CD8-positive, alpha-beta memory T cell (primary cell): ENCODE results near the gene FZD10. TPM values are rescaled to one million over a fixed set of nuclear protein-coding genes. Genes with fewer than 3 reads are reported as not detected.

Experiments
- CTCF ChIA-PET: fragments of 350-600 bp; sonication (Branson Sonifier 250); formaldehyde crosslinking; loops from one replicate; lab custom pipeline; 2021; ENCODE audit warnings: antibody characterized with exemption; lab: Charles Lee
- POLR2A ChIA-PET: fragments of 350-600 bp; sonication (Branson Sonifier 250); formaldehyde crosslinking; loops from one replicate; lab custom pipeline; 2021; ENCODE audit warnings: antibody characterized with exemption; lab: Charles Lee
- DNase-seq, 5 donors: peaks; one replicate each; pipeline versions ENCODE4 v3.0.0 to v3.0.0-alpha.2; 2020 to 2022; ENCODE audit warnings: mixed read lengths in 1 of 5
- H3K27ac ChIP-seq: one replicate; pipeline ENCODE4 v1.7.0; 2013; ENCODE audit warnings: low read depth, mild to moderate bottlenecking, low read length, moderate library complexity
- H3K27me3 ChIP-seq: 2 replicates; pipeline ENCODE4 v1.7.0; 2013; ENCODE audit warnings: low read length, mild to moderate bottlenecking; ENCODE audit not compliant: insufficient read depth, poor library complexity, severe bottlenecking
- H3K36me3 ChIP-seq: 2 replicates; pipeline ENCODE4 v1.7.0; 2013; ENCODE audit warnings: mild to moderate bottlenecking, low read length, moderate library complexity; ENCODE audit not compliant: insufficient read depth
- H3K4me1 ChIP-seq: 2 replicates; pipeline ENCODE4 v1.7.0; 2013; ENCODE audit warnings: mild to moderate bottlenecking, low read length, moderate library complexity; ENCODE audit not compliant: insufficient read depth
- H3K4me3 ChIP-seq: 2 replicates; pipeline ENCODE4 v1.7.0; 2013; ENCODE audit warnings: mild to moderate bottlenecking, low read length
- H3K9me3 ChIP-seq: 2 replicates; pipeline ENCODE4 v1.7.0; 2013; ENCODE audit warnings: mild to moderate bottlenecking, low read length
- H3K27ac Mint-ChIP-seq, 8 donors: one replicate each; pipeline ENCODE4 v1.8.0; 2020 to 2021; ENCODE audit warnings: mixed read lengths in 8 of 8, mild to moderate bottlenecking in 6 of 8, inconsistent platforms in 3 of 8, moderate library complexity in 3 of 8
- H3K27me3 Mint-ChIP-seq, 2 donors: one replicate each; pipeline ENCODE4 v1.8.0; 2020 to 2021; ENCODE audit warnings: mixed read lengths in 2 of 2, mild to moderate bottlenecking in 1 of 2, moderate library complexity in 1 of 2
- H3K36me3 Mint-ChIP-seq, 3 donors: one replicate each; pipeline ENCODE4 v1.8.0; 2020 to 2021; ENCODE audit warnings: mixed read lengths in 3 of 3, inconsistent platforms in 1 of 3, mild to moderate bottlenecking in 1 of 3
- H3K4me1 Mint-ChIP-seq, 3 donors: one replicate each; pipeline ENCODE4 v1.8.0; 2020 to 2021; ENCODE audit warnings: mixed read lengths in 3 of 3, inconsistent platforms in 1 of 3, mild to moderate bottlenecking in 1 of 3
- H3K4me3 Mint-ChIP-seq, 7 donors: one replicate each; pipeline ENCODE4 v1.8.0; 2020 to 2021; ENCODE audit warnings: mixed read lengths in 7 of 7, mild to moderate bottlenecking in 6 of 7, moderate library complexity in 4 of 7, inconsistent platforms in 2 of 7
- H3K9me3 Mint-ChIP-seq, 5 donors: one replicate each; pipeline ENCODE4 v1.8.0; 2020 to 2022; ENCODE audit warnings: mixed read lengths in 5 of 5, mild to moderate bottlenecking in 3 of 5, moderate library complexity in 2 of 5, inconsistent platforms in 1 of 5
- polyA plus RNA-seq: library from polyadenylated mRNA; unstranded; fragments of 300-500 nt; fragmentation: Illumina TruSeq; gene quantifications from one replicate; pipeline ENCODE4 v1.2.3, GENCODE V29; 2021
- total RNA-seq, 2 experiments: library from RNA; stranded (reverse); gene quantifications; one replicate each; pipeline ENCODE4 v1.2.3, GENCODE V29; 2021

The FZD10 gene
- total and polyA plus RNA-seq, 3 experiments from 2014 or later: not detected

DNA sequence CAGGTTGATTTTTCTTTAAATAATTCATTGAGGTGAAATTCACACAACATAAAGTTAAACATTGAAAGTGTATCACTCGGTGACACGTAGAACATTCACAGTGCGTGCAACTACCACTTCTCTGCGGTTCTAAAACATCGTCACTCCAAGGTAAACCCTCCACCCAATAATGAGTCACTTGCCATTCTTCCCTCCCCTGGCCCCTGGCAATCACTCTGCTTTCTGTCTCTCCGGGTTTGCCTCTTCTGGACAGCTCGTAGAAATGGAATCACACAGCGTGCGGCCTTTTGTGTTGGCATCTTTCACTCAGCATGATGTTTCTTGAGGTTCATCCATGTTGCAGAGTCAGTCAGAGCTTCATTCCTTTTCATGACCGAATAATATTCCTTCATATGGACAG, 18.9 kb downstream of the FZD10 start:
- Histone ChIP-seq H3K4me1 (no peaks in the 10 kb centered on the region), H3K9me3 (no peaks in the 10 kb centered on the region), H3K4me3 (no peak overlapping the region), H3K27ac (no peak overlapping the region), H3K36me3 (no peaks in the 10 kb centered on the region), H3K27me3 (no peaks in the 10 kb centered on the region)
- H3K27me3 Mint-ChIP-seq: peaks cover 0 to 7% of the 10 kb centered on the region in 2 donors
- no peak overlapping the region for H3K27ac Mint-ChIP-seq
- no peak for DNase-seq
- POLR2A ChIA-PET: no interaction called here
- H3K4me1 Mint-ChIP-seq: no peaks in the 10 kb centered on the region
- H3K4me3 Mint-ChIP-seq: no peak overlapping the region
- peaks cover 0 to 23% (median 10%) of the 10 kb centered on the region in 5 donors for H3K9me3 Mint-ChIP-seq
- CTCF ChIA-PET: no interaction called here
- no peaks in the 10 kb centered on the region for H3K36me3 Mint-ChIP-seq

- no peaks in the 10 kb centered on the region for H3K4me1 ChIP-seq
- H3K4me3 ChIP-seq: no peak overlapping the region
- no peaks in the 10 kb centered on the region for H3K27me3 Mint-ChIP-seq
- no peaks in the 10 kb centered on the region for H3K27me3 ChIP-seq
- no peak overlapping the region for H3K27ac ChIP-seq
- H3K9me3 ChIP-seq: no peaks in the 10 kb centered on the region
- ChIA-PET POLR2A (no interaction called here), CTCF (no interaction called here)
- H3K36me3 ChIP-seq: no peaks in the 10 kb centered on the region
- H3K4me3 Mint-ChIP-seq: no peak overlapping the region
- peaks cover 0 to 18% (median 9%) of the 10 kb centered on the region in 5 donors for H3K9me3 Mint-ChIP-seq
- no peak for DNase-seq
- no peaks in the 10 kb centered on the region for H3K36me3 Mint-ChIP-seq
- no peaks in the 10 kb centered on the region for H3K4me1 Mint-ChIP-seq
- no peak overlapping the region for H3K27ac Mint-ChIP-seq
These were observed 21.5 kb downstream of the FZD10 start for GRCh38 chr12:130183585-130184370.

DNA sequence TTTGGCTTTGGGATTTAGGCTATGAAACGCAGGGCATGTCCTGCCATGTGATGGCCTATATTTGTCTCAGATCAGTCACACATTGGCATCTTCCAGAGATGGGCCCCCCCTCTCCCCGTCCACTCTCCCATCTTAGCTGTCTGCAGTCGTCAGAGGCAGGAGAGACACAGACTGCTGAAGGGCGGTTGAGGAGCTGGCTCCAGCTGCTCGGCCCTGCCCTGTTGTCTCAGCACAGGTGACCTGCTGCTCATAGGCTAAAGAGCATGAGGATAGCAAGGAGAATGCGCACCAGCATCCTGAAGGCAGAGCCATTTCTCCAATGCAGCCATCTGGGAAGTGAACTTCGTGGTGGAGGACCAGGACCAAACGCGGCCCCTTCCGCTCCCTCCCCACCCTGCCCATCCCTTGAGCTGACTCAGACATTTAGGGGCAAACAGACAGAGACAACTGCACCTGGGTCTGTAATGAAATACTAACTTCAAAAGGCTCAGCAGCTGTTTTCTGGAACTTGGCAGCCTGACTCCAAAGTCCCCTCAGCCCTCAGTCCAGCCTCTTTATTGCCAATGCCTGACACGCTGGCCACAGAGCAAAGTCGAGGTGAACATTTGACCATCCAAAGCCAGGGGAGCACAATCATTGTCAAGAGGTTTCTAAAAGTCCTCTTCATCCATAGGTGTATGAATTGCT, 22.3 kb downstream of the FZD10 start:
- no peaks in the 10 kb centered on the region for H3K27me3 ChIP-seq
- no peak overlapping the region for H3K27ac ChIP-seq
- no peaks in the 10 kb centered on the region for H3K36me3 ChIP-seq
- CTCF ChIA-PET: no interaction called here
- no peak overlapping the region for H3K4me3 ChIP-seq
- H3K4me1 ChIP-seq: no peaks in the 10 kb centered on the region
- Mint-ChIP-seq H3K9me3 (peaks cover 0 to 17% (median 9%) of the 10 kb centered on the region in 5 donors), H3K27ac (no peak overlapping the region), H3K4me3 (no peak overlapping the region), H3K36me3 (no peaks in the 10 kb centered on the region), H3K4me1 (no peaks in the 10 kb centered on the region), H3K27me3 (no peaks in the 10 kb centered on the region)
- DNase-seq: no peak
- POLR2A ChIA-PET: no interaction called here
- H3K9me3 ChIP-seq: no peaks in the 10 kb centered on the region

DNA sequence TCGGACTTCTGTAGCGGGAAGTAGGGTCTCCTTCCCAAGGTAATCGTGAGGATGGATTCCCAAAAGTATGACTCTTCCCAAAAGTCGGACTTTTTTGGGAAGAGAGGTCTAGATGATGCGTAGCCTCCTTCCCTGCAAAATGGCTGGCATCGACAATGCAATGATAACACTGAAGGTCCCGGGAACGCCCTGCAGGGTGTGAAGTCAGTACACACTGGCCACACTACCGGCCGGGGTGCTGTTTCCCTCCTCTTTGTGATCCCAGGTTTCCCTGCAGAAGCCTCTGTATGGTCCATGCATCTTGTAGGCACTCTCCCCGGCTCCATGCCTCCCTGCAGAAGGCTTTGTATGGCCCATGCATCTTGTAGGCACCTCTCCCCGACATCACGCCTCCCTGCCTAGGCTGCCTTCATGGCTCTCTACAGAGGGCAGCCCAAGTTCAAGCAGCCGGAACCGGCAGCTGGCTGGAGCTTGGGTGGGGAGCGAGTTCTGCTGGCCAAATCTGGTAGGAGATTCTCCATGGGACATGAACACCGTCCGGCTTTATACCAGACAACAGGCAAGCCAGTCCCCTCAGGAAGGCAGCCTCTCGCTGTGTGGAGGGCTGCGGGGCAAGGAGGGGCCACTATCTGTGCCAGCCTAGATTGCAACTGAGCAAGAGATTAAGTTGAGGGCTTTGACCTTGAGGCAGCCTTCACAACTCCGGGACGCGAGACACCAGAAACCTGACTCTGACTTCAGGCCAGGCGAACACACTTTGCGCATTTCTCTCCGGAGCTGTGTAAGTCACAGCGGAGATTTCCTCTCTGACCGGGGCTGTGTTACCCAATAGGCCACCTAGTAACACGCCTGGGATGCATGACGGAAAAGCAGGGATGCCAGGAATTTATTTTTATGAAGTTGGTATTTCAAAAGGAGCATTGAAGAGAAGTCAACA, 23.5 kb downstream of the FZD10 start:
- Mint-ChIP-seq H3K27ac (no peak overlapping the region), H3K4me1 (no peaks in the 10 kb centered on the region), H3K4me3 (no peak overlapping the region), H3K36me3 (no peaks in the 10 kb centered on the region), H3K9me3 (peaks cover 0 to 15% (median 9%) of the 10 kb centered on the region in 5 donors), H3K27me3 (no peaks in the 10 kb centered on the region)
- no peaks in the 10 kb centered on the region for H3K4me1 ChIP-seq
- no peaks in the 10 kb centered on the region for H3K9me3 ChIP-seq
- ChIA-PET CTCF (no interaction called here), POLR2A (no interaction called here)
- no peaks in the 10 kb centered on the region for H3K36me3 ChIP-seq
- no peak for DNase-seq
- H3K4me3 ChIP-seq: no peak overlapping the region
- no peak overlapping the region for H3K27ac ChIP-seq
- H3K27me3 ChIP-seq: no peaks in the 10 kb centered on the region

DNA sequence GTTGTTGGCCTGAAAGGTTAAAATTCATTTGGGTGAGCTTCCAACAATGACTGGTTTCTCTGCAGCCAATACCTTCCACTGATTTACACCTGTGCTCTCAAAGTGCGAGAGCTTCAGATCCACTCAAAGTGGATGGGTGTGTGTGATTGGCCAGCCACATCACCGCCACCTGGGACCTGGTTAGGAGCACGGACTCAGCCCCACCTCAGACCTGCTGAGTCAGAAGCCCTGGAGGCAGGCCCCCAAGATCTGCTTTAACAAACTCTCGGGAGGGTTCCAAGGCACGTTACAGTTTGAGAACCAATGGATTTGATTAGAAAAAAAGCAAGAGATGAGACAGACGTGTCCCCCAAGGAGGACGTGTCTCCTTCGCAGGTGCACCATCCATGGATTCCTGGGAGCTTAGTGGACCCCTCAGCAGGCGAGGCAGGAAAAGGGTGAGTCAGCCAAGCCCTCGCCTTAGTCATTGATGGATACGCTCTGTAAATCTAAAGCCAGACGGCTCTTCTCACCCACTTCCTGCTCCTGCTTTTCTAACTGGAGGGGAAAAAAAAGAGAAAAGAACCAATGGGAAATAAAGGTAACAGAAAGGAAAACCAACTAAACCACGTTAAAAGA, 24.5 kb downstream of the FZD10 start:
- no peak overlapping the region for H3K4me3 Mint-ChIP-seq
- H3K27me3 ChIP-seq: no peaks in the 10 kb centered on the region
- no peak overlapping the region for H3K27ac Mint-ChIP-seq
- H3K36me3 Mint-ChIP-seq: no peaks in the 10 kb centered on the region
- H3K9me3 Mint-ChIP-seq: peaks cover 0 to 11% (median 7%) of the 10 kb centered on the region in 5 donors
- no peaks in the 10 kb centered on the region for H3K9me3 ChIP-seq
- H3K27ac ChIP-seq: no peak overlapping the region
- H3K4me1 Mint-ChIP-seq: no peaks in the 10 kb centered on the region
- DNase-seq: no peak
- H3K27me3 Mint-ChIP-seq: no peaks in the 10 kb centered on the region
- CTCF ChIA-PET: no interaction called here
- no peaks in the 10 kb centered on the region for H3K36me3 ChIP-seq
- no peak overlapping the region for H3K4me3 ChIP-seq
- H3K4me1 ChIP-seq: no peaks in the 10 kb centered on the region
- POLR2A ChIA-PET: no interaction called here

- no peak overlapping the region for H3K27ac ChIP-seq
These were observed 30.5 kb downstream of the FZD10 start for GRCh38 chr12:130192642-130193345.

DNA sequence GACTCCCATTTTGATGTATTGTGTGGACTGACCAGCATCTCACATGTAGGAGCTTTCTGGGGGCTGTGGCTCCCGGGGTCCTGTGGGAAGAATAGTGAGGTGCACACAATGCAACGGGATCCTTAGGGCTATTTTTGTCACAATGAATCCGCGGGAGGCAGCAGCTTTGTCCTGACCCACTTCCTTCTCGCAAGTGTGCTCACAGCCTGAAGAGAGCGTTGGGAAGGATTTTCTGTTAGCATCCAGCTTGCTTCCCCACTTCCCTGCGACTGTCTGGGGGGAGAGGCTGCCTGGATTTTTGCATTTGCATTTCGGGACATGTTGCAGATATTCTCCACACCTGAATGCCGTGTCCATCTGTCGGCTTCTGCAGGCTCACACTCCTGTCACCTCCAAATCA, 31.9 kb downstream of the FZD10 start:
- Mint-ChIP-seq H3K4me1 (no peaks in the 10 kb centered on the region), H3K4me3 (no peak overlapping the region), H3K27me3 (no peaks in the 10 kb centered on the region), H3K36me3 (peaks cover 0 to 3% (median 0%) of the 10 kb centered on the region in 3 donors), H3K9me3 (peaks cover 0 to 6% (median 0%) of the 10 kb centered on the region in 5 donors), H3K27ac (no peak overlapping the region)
- H3K4me3 ChIP-seq: no peak overlapping the region
- no peaks in the 10 kb centered on the region for H3K4me1 ChIP-seq
- POLR2A ChIA-PET: no interaction called here
- H3K27me3 ChIP-seq: no peaks in the 10 kb centered on the region
- no peak overlapping the region for H3K27ac ChIP-seq
- H3K36me3 ChIP-seq: no peaks in the 10 kb centered on the region
- no peaks in the 10 kb centered on the region for H3K9me3 ChIP-seq
- CTCF ChIA-PET: no interaction called here
- no peak for DNase-seq

More at GRCh38 chr12:130192642-130193345, 30.5 kb downstream of the FZD10 start:
- DNase-seq: no peak
- H3K4me1 Mint-ChIP-seq: no peaks in the 10 kb centered on the region
- no peaks in the 10 kb centered on the region for H3K36me3 Mint-ChIP-seq
- H3K4me3 Mint-ChIP-seq: no peak overlapping the region
- no peaks in the 10 kb centered on the region for H3K27me3 Mint-ChIP-seq
- Histone ChIP-seq H3K4me1 (no peaks in the 10 kb centered on the region), H3K4me3 (no peak overlapping the region), H3K36me3 (no peaks in the 10 kb centered on the region), H3K9me3 (no peaks in the 10 kb centered on the region), H3K27me3 (no peaks in the 10 kb centered on the region)
- peaks cover 0 to 6% (median 2%) of the 10 kb centered on the region in 5 donors for H3K9me3 Mint-ChIP-seq
- no peak overlapping the region for H3K27ac Mint-ChIP-seq
- ChIA-PET CTCF (no interaction called here), POLR2A (no interaction called here)
